HG03439 (cell line): Measurements from ENCODE around the gene PPP1R15A.
"Not testable (repeated sequence)": the region's sequence is repeated elsewhere in the genome, so short reads cannot be mapped to it uniquely, and the experiment has no call there.

Source experiments
- ATAC-seq: cut with Tn5 transposase; IDR thresholded peaks from one replicate; pipeline ENCODE4 v1.9.1; 2021; ENCODE audit warnings: mild to moderate bottlenecking, moderate library complexity; ENCODE audit not compliant: unreplicated experiment

PPP1R15A gene

GRCh38 chr19:48872182-48872883 lies at the start of gene PPP1R15A:
Gene PPP1R15A, plus strand, starts transcription at chr19:48872421. Its CDS starts 813 bp downstream, at chr19:48873234.
- peak; percentile 54 for ATAC-seq

GRCh38 chr19:48822514-48822913 lies 49.7 kb upstream of the PPP1R15A start:
- no peak for ATAC-seq

- no peak for ATAC-seq
Observed at GRCh38 chr19:48826606-48827020, 45.6 kb upstream of the PPP1R15A start.

GRCh38 chr19:48830088-48830487 lies 42.1 kb upstream of the PPP1R15A start:
- no peak for ATAC-seq

- ATAC-seq = no peak
Observed at GRCh38 chr19:48830965-48831364, 41.3 kb upstream of the PPP1R15A start.

GRCh38 chr19:48833049-48833448 lies 39.2 kb upstream of the PPP1R15A start:
- no peak for ATAC-seq

GRCh38 chr19:48833977-48834376 lies 38.2 kb upstream of the PPP1R15A start:
- ATAC-seq = no peak

GRCh38 chr19:48835734-48836088 lies 36.5 kb upstream of the PPP1R15A start:
- no peak for ATAC-seq

GRCh38 chr19:48836089-48837017 lies 35.9 kb upstream of the PPP1R15A start, which contains the start of gene HSD17B14:
Gene HSD17B14, minus strand, starts transcription at chr19:48836491. Its CDS starts 80 bp downstream, at chr19:48836411.
- ATAC-seq = no peak

GRCh38 chr19:48837051-48837524 lies 35.1 kb upstream of the PPP1R15A start:
- peak; percentile 72 for ATAC-seq

GRCh38 chr19:48837687-48838086 lies 34.5 kb upstream of the PPP1R15A start:
- no peak for ATAC-seq

GRCh38 chr19:48841047-48841446 lies 31.2 kb upstream of the PPP1R15A start:
- no peak for ATAC-seq

- no peak for ATAC-seq
Observed at GRCh38 chr19:48841571-48841970, 30.6 kb upstream of the PPP1R15A start.

GRCh38 chr19:48842789-48843162 lies 29.4 kb upstream of the PPP1R15A start:
- no peak for ATAC-seq

GRCh38 chr19:48844472-48844871 lies 27.7 kb upstream of the PPP1R15A start:
- no peak for ATAC-seq

- ATAC-seq = no peak
Observed at GRCh38 chr19:48845384-48845783, 26.8 kb upstream of the PPP1R15A start.

GRCh38 chr19:48846659-48847058 lies 25.6 kb upstream of the PPP1R15A start:
- ATAC-seq = not testable (repeated sequence)

GRCh38 chr19:48852292-48852691 lies 19.9 kb upstream of the PPP1R15A start:
- no peak for ATAC-seq

GRCh38 chr19:48853483-48853882 lies 18.7 kb upstream of the PPP1R15A start:
- no peak for ATAC-seq

GRCh38 chr19:48854103-48854502 lies 18.1 kb upstream of the PPP1R15A start:
- no peak for ATAC-seq

GRCh38 chr19:48856921-48857320 lies 15.3 kb upstream of the PPP1R15A start:
- ATAC-seq = no peak
